A673 (cell line): Measurements from ENCODE around the gene CDH12.

Source experiments
- CTCF ChIP-seq: fragments of 300-800, 200-600 bp; sonication (generic); conservative IDR thresholded peaks from 2 replicates; pipeline ENCODE4 v1.5.1; 2017; ENCODE audit warnings: low read depth, mild to moderate bottlenecking, antibody characterized with exemption, low read length, moderate library complexity, mixed read lengths
- EZH2 ChIP-seq: fragments of 200-600 bp; sonication (generic); IDR thresholded peaks from 2 replicates; pipeline ENCODE4 v1.6.1; 2017; ENCODE audit warnings: borderline replicate concordance, low read depth, mild to moderate bottlenecking, mixed read lengths, antibody characterized with exemption, low read length; ENCODE audit not compliant: poor library complexity, severe bottlenecking

- TF ChIP-seq CTCF (no peak), EZH2 (no peak)
These were observed 773.6 kb downstream of the CDH12 start for GRCh38 chr5:22079566-22079965.
